Activated naive CD4-positive, alpha-beta T cell treated with anti-CD3 and anti-CD28 coated beads, Interleukin-2, amount 50 U/mL, for 24 hours (primary cell): ENCODE data around the gene FGF2.
"Not testable (repeated sequence)": the region's sequence is repeated elsewhere in the genome, so short reads cannot be mapped to it uniquely, and the experiment has no call there.

Experiments used
- H3K27ac Mint-ChIP-seq: one replicate; pipeline ENCODE4 v1.8.0; 2021; ENCODE audit warnings: mild to moderate bottlenecking, mixed read lengths
- H3K27me3 Mint-ChIP-seq: one replicate; pipeline ENCODE4 v1.8.0; 2021; ENCODE audit warnings: mixed read lengths
- H3K36me3 Mint-ChIP-seq: one replicate; pipeline ENCODE4 v1.8.0; 2021; ENCODE audit warnings: mixed read lengths
- H3K4me1 Mint-ChIP-seq: one replicate; pipeline ENCODE4 v1.8.0; 2021; ENCODE audit warnings: mixed read lengths
- H3K4me3 Mint-ChIP-seq: one replicate; pipeline ENCODE4 v1.8.0; 2021; ENCODE audit warnings: mild to moderate bottlenecking, mixed read lengths
- H3K9me3 Mint-ChIP-seq: one replicate; pipeline ENCODE4 v1.8.0; 2021; ENCODE audit warnings: mixed read lengths

Gene FGF2

DNA sequence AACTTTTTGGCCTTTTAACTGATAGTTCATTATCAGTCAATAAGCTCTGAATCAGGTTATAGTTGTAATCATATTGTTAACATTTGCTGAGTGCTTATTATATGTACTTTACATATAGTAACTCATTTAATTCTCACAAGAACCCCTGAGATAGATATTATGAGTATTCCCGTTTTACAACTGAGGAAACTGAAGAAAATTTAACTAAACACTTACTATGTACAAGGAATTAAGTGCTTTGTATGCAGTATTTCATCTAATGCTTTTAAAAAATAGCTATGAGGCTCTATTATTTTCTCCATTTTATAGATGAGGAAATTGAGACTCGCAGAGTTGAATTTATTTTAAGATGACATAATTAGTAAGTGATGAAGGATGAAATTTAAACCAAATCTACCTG is 27.7 kb upstream of the FGF2 start:
- H3K4me3 Mint-ChIP-seq, result no peak overlapping the region

DNA sequence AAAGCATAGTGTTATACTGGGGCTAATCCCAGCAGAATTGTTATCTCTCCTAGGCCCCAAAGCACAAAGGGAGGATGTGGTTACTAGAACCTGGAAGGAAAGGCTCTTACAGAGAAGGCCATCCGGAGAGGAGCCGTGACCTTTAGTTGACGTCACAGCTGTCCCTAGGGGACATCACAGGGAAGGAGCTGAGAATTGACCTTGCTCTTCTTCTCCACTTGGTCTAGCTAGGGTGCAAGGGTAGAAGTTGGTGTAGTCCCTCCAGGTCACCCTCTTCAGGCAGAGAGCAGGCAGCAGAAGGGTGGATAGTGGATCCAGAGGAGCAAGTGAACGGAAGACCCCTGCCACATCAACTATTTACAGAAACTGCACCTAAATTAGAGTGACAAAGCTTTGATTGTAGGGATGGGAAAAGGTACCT is 22.8 kb upstream of the FGF2 start:
- Mint-ChIP-seq H3K4me1 (no peaks in the 10 kb centered on the region), H3K9me3 (no peaks in the 10 kb centered on the region), H3K36me3 (no peaks in the 10 kb centered on the region), H3K4me3 (no peak overlapping the region), H3K27me3 (peaks cover 2% of the 10 kb centered on the region), H3K27ac (no peak overlapping the region)

More for the DNA sequence above, 27.7 kb upstream of the FGF2 start:
- no peak overlapping the region for H3K27ac Mint-ChIP-seq
- H3K27me3 Mint-ChIP-seq, result no peaks in the 10 kb centered on the region
- H3K9me3 Mint-ChIP-seq, result no peaks in the 10 kb centered on the region
- H3K36me3 Mint-ChIP-seq, result no peaks in the 10 kb centered on the region
- no peaks in the 10 kb centered on the region for H3K4me1 Mint-ChIP-seq

DNA sequence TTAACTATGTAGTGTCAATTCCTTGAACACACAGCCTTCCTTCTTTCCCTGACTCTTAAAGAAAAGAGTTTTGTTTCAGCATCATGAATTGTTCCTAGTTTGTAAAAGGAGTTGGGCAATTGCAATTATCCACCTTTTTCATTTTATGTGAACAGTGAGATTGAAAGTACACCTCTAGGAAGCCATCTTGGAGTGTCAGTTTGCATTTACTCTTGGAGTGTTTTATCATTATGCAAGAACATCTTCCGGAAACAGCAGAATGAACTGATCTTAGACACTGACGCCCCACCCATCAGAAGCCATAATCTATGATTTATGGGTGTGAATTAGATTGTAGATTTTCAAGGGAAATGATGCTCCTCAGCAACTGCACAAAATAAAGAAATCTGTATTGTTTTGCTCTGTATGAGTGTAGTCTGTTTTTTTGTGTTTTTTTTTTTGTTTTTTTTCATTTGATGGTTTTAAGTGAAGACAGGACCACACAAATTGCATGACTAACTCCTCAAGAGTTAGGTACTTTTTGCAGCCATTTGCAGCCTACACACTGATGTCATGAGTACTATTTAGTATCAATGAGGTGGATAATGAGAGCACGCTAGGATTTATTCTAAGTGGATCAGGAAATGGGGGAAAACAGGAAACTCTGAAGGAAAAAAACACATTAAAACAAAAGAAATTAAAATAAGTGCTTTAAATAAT is 19.5 kb upstream of the FGF2 start:
- H3K27ac Mint-ChIP-seq, result no peak overlapping the region

DNA sequence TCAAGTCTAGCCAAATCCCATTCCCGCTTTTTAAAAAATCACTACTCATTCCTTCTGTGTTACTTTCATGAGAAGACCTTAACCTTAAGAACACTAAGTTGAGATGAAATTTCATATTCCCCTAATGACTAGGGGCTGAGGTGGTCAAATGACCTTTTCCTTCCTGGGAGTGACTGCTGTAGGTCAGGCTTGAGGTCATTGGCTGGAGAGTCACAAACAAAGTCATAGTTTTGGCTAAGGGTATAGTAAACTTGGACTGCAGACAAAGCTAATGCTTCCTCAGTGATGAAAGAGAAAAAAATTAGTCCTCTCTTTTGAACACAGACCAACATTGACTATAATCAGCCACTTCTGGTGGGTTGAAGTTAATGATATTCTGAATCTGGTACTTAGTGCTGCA is 16.0 kb upstream of the FGF2 start:
- peaks cover 3% of the 10 kb centered on the region for H3K27me3 Mint-ChIP-seq
- no peak overlapping the region for H3K4me3 Mint-ChIP-seq
- H3K36me3 Mint-ChIP-seq, result no peaks in the 10 kb centered on the region
- H3K27ac Mint-ChIP-seq, result no peak overlapping the region
- no peaks in the 10 kb centered on the region for H3K9me3 Mint-ChIP-seq
- H3K4me1 Mint-ChIP-seq, result no peaks in the 10 kb centered on the region

More for the DNA sequence above, 19.5 kb upstream of the FGF2 start:
- Mint-ChIP-seq H3K36me3 (no peaks in the 10 kb centered on the region), H3K4me3 (no peak overlapping the region), H3K9me3 (no peaks in the 10 kb centered on the region), H3K27me3 (peaks cover 3% of the 10 kb centered on the region), H3K4me1 (no peaks in the 10 kb centered on the region)

DNA sequence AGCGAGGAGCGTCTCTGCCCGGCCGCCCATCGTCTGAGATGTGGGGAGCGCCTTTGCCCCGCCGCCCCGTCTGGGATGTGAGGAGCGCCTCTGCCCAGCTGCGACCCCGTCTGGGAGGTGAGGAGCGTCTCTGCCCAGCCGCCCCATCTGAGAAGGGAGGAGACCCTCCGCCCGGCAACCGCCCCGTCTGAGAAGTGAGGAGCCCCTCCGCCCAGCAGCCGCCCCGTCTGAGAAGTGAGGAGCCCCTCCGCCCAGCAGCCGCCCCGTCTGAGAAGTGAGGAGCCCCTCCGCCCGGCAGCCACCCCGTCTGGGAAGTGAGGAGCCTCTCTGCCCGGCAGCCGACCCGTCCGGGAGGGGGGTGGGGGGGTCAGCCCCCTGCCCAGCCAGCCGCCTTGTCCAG is 14.8 kb upstream of the FGF2 start:
- not testable (repeated sequence) for H3K9me3 Mint-ChIP-seq, H3K4me1 Mint-ChIP-seq, H3K36me3 Mint-ChIP-seq, H3K27me3 Mint-ChIP-seq, H3K4me3 Mint-ChIP-seq, H3K27ac Mint-ChIP-seq

DNA sequence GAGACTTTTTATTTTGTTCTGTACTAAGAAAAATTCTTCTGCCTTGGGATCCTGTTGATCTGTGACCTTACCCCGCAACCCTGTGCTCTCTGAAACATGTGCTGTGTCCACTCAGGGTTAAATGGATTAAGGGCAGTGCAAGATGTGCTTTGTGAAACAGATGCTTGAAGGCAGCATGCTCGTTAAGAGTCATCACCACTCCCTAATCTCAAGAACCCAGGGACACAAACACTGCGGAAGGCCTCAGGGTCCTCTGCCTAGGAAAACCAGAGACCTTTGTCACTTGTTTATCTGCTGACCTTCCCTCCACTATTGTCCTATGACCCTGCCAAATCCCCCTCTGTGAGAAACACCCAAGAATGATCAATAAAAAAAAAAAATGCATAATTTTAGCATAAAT is 13.8 kb upstream of the FGF2 start:
- not testable (repeated sequence) for H3K27me3 Mint-ChIP-seq, H3K36me3 Mint-ChIP-seq, H3K4me3 Mint-ChIP-seq, H3K9me3 Mint-ChIP-seq, H3K4me1 Mint-ChIP-seq, H3K27ac Mint-ChIP-seq

DNA sequence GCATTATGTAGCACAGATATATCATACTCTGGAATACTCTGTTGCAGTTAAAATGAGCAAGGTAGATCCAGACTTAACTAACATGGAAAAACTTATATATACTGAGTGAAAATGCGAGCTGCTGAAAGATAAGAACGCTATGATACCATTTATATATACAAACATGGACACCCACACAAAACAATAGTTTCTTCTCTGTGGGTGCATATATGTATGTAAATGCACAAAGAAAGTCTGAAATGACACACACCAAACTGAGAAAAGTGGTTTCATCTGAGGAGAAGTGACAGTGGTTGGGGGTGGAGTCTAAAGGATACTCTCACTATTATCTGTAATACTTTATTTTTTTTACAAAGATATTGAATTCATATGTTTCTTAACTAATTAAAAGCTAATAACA is 12.2 kb upstream of the FGF2 start:
- H3K4me1 Mint-ChIP-seq, result no peaks in the 10 kb centered on the region
- peaks cover 3% of the 10 kb centered on the region for H3K27me3 Mint-ChIP-seq
- H3K36me3 Mint-ChIP-seq, result no peaks in the 10 kb centered on the region
- H3K4me3 Mint-ChIP-seq, result no peak overlapping the region
- no peak overlapping the region for H3K27ac Mint-ChIP-seq
- H3K9me3 Mint-ChIP-seq, result no peaks in the 10 kb centered on the region

DNA sequence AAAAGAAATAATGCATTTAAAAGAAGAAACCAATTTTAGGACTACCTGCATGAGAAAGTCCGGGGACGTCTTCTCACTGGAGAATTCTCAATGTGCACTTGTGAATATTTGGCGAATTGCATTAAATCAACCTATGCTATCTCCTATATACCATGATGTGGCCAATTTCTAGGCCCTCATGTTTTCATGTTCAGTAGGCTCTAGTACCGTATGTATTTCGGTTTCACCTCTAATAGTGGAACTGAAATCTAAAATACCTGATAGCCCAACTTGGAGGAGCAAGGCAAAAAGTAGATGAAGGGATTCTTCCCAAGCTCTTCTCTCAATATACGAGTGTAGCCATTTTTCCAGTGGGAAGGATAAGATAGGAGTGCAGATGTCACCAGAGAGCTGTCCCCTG is 11.4 kb upstream of the FGF2 start:
- Mint-ChIP-seq H3K4me3 (no peak overlapping the region), H3K27ac (no peak overlapping the region), H3K27me3 (peaks cover 8% of the 10 kb centered on the region), H3K9me3 (no peaks in the 10 kb centered on the region), H3K36me3 (no peaks in the 10 kb centered on the region), H3K4me1 (no peaks in the 10 kb centered on the region)

DNA sequence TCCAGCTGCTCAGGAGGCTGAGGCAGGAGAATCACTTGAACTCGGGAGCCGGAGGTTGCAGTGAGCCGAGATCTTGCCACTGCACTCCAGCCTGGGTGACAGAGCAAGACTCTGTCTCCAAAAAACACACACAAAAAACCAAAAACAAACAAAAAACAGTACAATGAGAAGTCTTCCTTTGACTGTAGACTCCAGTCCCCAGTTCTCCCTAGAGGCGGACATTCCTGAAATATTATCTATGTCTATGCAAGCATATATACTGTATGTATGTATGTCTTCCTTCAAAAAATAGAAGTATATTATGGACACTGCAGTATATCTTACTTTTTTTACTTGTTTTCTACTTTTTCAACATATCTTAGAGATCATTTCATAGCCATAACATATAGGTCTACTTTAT is 10.2 kb upstream of the FGF2 start:
- Mint-ChIP-seq H3K27ac (no peak overlapping the region), H3K4me1 (no peaks in the 10 kb centered on the region), H3K27me3 (peaks cover 11% of the 10 kb centered on the region), H3K9me3 (no peaks in the 10 kb centered on the region), H3K4me3 (no peak overlapping the region), H3K36me3 (no peaks in the 10 kb centered on the region)

DNA sequence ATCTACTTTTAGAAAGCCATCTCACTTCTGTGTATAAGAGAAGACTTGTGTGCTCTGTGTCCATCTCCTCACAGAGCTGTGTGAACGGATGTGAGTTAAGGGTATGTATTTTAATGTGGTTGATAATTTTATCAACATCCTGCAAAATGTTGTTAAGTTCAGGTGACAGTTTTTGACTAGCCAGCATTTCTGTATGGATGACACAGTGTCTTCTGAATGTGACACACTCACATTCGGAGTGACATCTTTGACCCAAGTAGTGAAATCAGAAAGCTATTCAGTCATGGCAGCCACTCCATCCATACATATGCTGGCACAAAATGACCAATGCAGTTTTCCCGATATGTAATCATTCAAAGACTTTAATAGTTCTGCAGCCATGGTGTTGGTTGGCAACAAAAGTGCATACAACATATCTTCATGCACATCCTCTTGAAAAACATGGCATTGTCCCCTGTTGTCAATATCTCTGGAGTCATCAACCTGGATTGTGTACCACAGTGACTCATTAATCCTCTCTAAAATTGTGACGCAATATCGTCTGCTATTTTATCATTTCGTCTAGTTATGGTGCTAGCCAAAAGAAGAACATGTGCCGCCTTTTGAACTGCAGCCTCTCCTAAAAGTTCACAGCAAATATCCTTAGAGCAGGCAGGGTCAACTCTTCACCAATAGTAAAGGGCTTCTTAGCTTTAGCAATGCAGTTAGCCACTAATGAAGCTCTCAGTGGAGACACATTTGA is 6.8 kb upstream of the FGF2 start:
- H3K27me3 Mint-ChIP-seq, result peaks cover 27% of the 10 kb centered on the region

DNA sequence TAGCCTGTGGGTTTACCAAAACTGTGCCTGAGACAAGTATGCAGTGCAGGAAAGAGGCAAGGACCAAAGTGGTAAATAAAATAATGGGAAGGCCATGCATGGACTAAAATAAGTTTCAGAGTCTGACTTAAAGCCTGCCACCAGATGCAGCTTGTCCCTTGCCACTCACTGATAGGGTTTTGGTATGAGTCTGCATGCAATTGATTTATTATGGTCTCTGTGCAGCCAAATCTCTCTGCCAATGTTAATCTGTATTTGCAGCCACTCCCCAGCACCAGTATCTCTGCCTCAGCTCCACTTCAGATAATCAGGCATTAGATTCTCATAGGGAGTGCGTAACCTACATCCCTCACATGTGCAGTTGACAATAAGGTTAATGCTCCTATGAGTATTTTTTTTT is 5.5 kb upstream of the FGF2 start:
- H3K9me3 Mint-ChIP-seq, result no peaks in the 10 kb centered on the region
- H3K4me3 Mint-ChIP-seq, result no peak overlapping the region
- peaks cover 35% of the 10 kb centered on the region for H3K27me3 Mint-ChIP-seq
- peaks cover 4% of the 10 kb centered on the region for H3K4me1 Mint-ChIP-seq
- no peak overlapping the region for H3K27ac Mint-ChIP-seq
- peaks cover 2% of the 10 kb centered on the region for H3K36me3 Mint-ChIP-seq

More for the DNA sequence above, 6.8 kb upstream of the FGF2 start:
- Mint-ChIP-seq H3K27ac (no peak overlapping the region), H3K4me3 (no peak overlapping the region), H3K9me3 (no peaks in the 10 kb centered on the region), H3K4me1 (peaks cover 3% of the 10 kb centered on the region), H3K36me3 (no peaks in the 10 kb centered on the region)

DNA sequence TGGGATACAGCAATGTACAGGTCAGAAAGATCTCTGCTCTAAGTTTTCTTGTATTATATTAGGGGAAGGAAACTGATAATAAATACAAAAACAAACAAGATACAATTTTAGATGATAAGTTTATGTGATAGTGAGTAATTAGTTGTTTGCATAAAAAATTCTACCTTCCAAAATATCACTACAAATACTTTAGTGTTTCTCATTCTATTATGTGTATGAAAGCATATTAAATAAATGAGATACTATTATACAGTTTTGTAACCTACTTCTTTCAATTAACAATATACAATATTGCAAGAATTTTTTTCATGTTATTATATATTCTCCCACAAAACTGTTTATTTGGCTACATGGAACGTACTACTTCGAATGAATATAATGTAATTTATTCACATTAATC is 4.2 kb upstream of the FGF2 start:
- H3K9me3 Mint-ChIP-seq, result no peaks in the 10 kb centered on the region
- H3K27me3 Mint-ChIP-seq, result peaks cover 37% of the 10 kb centered on the region
- no peak overlapping the region for H3K27ac Mint-ChIP-seq
- H3K36me3 Mint-ChIP-seq, result peaks cover 2% of the 10 kb centered on the region
- H3K4me3 Mint-ChIP-seq, result no peak overlapping the region
- peaks cover 4% of the 10 kb centered on the region for H3K4me1 Mint-ChIP-seq

DNA sequence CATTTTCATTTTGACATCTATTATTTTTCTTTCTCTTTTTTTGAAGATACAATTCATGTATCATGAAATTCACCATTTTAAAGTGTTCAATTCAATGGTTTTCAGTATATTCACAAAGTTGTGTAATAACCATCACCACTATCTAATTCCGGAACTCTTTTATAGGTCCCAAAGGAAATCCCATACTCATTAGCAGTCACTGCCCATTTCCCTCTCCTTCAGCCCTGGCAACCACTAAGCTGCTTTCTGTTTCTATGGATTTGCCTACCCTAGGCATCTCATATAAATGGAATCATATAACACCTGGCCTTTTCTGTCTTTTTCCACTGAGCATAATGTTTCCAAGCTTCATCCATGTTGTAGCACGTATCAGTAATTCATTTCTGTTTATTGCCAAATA is 3.2 kb upstream of the FGF2 start:
- peaks cover 45% of the 10 kb centered on the region for H3K27me3 Mint-ChIP-seq

DNA sequence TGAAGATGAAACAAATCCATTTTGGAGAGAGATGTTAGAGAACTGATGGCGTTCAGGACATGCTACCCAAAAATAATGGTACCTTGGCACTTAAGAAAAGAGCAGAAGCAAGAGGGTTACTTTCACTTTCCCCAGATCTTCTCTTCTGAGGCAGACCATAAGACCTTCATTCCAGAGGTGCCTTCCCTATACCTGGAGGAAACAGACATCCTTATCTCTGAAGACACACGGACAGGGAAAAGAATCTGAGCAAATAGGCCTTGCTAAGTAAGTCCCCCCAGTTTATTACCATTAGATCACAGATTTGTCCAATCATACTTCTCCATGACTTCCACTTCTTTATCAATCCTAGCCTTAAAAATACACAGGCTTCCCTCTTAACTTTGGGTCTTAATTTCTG is 2.0 kb upstream of the FGF2 start:
- Mint-ChIP-seq H3K36me3 (peaks cover 4% of the 10 kb centered on the region), H3K4me3 (no peak overlapping the region), H3K9me3 (no peaks in the 10 kb centered on the region), H3K27me3 (peaks cover 49% of the 10 kb centered on the region), H3K27ac (no peak overlapping the region), H3K4me1 (peaks cover 15% of the 10 kb centered on the region)

More for the DNA sequence above, 3.2 kb upstream of the FGF2 start:
- H3K36me3 Mint-ChIP-seq, result peaks cover 4% of the 10 kb centered on the region
- no peak overlapping the region for H3K4me3 Mint-ChIP-seq
- no peak overlapping the region for H3K27ac Mint-ChIP-seq
- no peaks in the 10 kb centered on the region for H3K9me3 Mint-ChIP-seq
- peaks cover 14% of the 10 kb centered on the region for H3K4me1 Mint-ChIP-seq

DNA sequence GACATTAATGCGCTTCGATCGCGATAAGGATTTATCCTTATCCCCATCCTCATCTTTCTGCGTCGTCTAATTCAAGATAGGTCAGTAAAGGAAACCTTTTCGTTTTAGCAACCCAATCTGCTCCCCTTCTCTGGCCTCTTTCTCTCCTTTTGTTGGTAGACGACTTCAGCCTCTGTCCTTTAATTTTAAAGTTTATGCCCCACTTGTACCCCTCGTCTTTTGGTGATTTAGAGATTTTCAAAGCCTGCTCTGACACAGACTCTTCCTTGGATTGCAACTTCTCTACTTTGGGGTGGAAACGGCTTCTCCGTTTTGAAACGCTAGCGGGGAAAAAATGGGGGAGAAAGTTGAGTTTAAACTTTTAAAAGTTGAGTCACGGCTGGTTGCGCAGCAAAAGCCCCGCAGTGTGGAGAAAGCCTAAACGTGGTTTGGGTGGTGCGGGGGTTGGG is 528 bp upstream of the FGF2 start:
- Mint-ChIP-seq H3K9me3 (no peaks in the 10 kb centered on the region), H3K4me3 (peak overlapping the region; percentile 43), H3K36me3 (peaks cover 4% of the 10 kb centered on the region), H3K27ac (peak overlapping the region; percentile 41), H3K4me1 (peaks cover 15% of the 10 kb centered on the region), H3K27me3 (peaks cover 52% of the 10 kb centered on the region)

DNA sequence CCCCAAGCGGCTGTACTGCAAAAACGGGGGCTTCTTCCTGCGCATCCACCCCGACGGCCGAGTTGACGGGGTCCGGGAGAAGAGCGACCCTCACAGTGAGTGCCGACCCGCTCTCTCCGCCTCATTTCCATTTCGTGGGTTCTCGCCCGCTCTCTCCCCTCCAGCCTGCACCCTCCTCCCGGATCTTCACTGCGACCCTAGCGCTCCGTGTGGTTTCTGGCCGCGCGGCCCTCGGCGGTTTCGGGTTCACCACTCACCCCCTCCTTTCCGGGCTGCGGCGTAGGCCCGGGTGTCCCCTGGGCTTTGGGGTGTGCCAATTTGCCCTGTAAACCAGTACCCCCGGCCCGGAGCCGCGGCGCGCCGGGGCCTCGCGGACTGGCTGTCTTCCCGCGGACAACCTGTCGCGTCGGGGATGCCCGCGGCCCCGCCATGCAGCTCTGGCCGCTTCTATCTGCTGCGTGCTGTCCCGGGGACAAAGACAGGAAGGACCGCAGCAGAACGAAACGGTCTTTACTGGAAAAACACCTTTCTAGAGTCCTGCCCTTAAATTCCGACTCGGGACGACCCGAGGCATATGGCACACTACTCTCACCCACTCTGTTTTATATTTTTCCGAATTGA is 737 bp downstream of the FGF2 start:
- Mint-ChIP-seq H3K27me3 (peaks cover 58% of the 10 kb centered on the region), H3K9me3 (no peaks in the 10 kb centered on the region), H3K36me3 (peaks cover 4% of the 10 kb centered on the region), H3K4me3 (peak overlapping the region; percentile 80), H3K27ac (peak overlapping the region; percentile 30), H3K4me1 (peaks cover 15% of the 10 kb centered on the region)
